Loucy (cell line): ENCODE results near the gene RAB1A.
"Not testable (repeated sequence)": the region's sequence is repeated elsewhere in the genome, so short reads cannot be mapped to it uniquely, and the experiment has no call there.

ENCODE experiments used
- H2AFZ ChIP-seq: fragments of 200-600 bp; sonication (generic); 2 replicates; pipeline ENCODE4 v1.6.0; 2016; ENCODE audit warnings: antibody characterized with exemption, mild to moderate bottlenecking, low read length, moderate library complexity
- H3F3A ChIP-seq: fragments of 200-600 bp; 2 replicates; pipeline ENCODE4 v1.6.0; 2016; ENCODE audit warnings: antibody characterized with exemption, low read depth, mild to moderate bottlenecking
- H3K27me3 ChIP-seq: fragments of 200-600 bp; sonication (generic); 2 replicates; pipeline ENCODE4 v1.6.1; 2014; ENCODE audit warnings: low read length, mild to moderate bottlenecking; ENCODE audit not compliant: insufficient read depth, poor library complexity, severe bottlenecking
- H3K36me3 ChIP-seq: fragments of 200-600 bp; sonication (generic); 2 replicates; pipeline ENCODE4 v1.6.1; 2016; ENCODE audit warnings: low read length; ENCODE audit not compliant: insufficient read depth
- H3K4me1 ChIP-seq: fragments of 200-600 bp; sonication (generic); 2 replicates; pipeline ENCODE4 v1.5.1; 2014; ENCODE audit warnings: low read length, mild to moderate bottlenecking; ENCODE audit not compliant: insufficient read depth, poor library complexity, severe bottlenecking
- H3K4me2 ChIP-seq: fragments of 200-600 bp; sonication (generic); 2 replicates; pipeline ENCODE4 v1.6.0; 2014; ENCODE audit warnings: antibody characterized with exemption, low read length, low read depth, mild to moderate bottlenecking; ENCODE audit not compliant: poor library complexity, severe bottlenecking
- H3K4me3 ChIP-seq: fragments of 200-600 bp; sonication (generic); 2 replicates; pipeline ENCODE4 v1.5.1; 2014; ENCODE audit warnings: low read length, mild to moderate bottlenecking, mixed read lengths; ENCODE audit not compliant: poor library complexity, severe bottlenecking
- H3K79me2 ChIP-seq: fragments of 200-600 bp; sonication (generic); 2 replicates; pipeline ENCODE4 v1.6.1; 2014; ENCODE audit warnings: low read length; ENCODE audit not compliant: insufficient read depth
- H3K9ac ChIP-seq: fragments of 200-600 bp; sonication (generic); 2 replicates; pipeline ENCODE4 v1.6.0; 2014; ENCODE audit warnings: mild to moderate bottlenecking, low read depth, low read length, moderate library complexity; ENCODE audit not compliant: poor library complexity, severe bottlenecking
- H3K9me2 ChIP-seq: fragments of 200-600 bp; sonication (generic); replicated peaks from 2 replicates; pipeline ENCODE4 v1.6.1; 2016; ENCODE audit warnings: low read depth, low read length, mixed read lengths
- H3K9me3 ChIP-seq: fragments of 200-600 bp; sonication (generic); 2 replicates; pipeline ENCODE4 v1.6.1; 2014; ENCODE audit warnings: mild to moderate bottlenecking, antibody characterized with exemption, low read length, low read depth; ENCODE audit not compliant: insufficient read depth
- H4K20me1 ChIP-seq: fragments of 200-600 bp; sonication (generic); 2 replicates; pipeline ENCODE4 v1.6.0; 2014; ENCODE audit warnings: antibody characterized with exemption, low read length, mild to moderate bottlenecking; ENCODE audit not compliant: insufficient read depth, poor library complexity, severe bottlenecking
- EZH2phosphoT487 ChIP-seq: fragments of 200-600 bp; IDR thresholded peaks from 2 replicates; pipeline ENCODE4 v1.6.1; 2018; ENCODE audit warnings: antibody characterized with exemption, mild to moderate bottlenecking, moderate library complexity, borderline replicate concordance
- TF ChIP-seq, protein P1 (sequence below): fragments of 200-600 bp; sonication (generic); conservative IDR thresholded peaks from 2 replicates; pipeline ENCODE4 v1.5.1; 2014; ENCODE audit warnings: mild to moderate bottlenecking, antibody characterized with exemption, low read length

The RAB1A gene

GRCh38 chr2:65159261-65159660 is 29.4 kb upstream of the RAB1A start:
- peaks cover 11% of the 10 kb centered on the region for H3K4me1 ChIP-seq
- peak overlapping the region; percentile 7 for H3K4me3 ChIP-seq
- H2AFZ ChIP-seq = peak overlapping the region; percentile 85; the same call in 1 of the 2 replicates
- H3K9me2 ChIP-seq = no peaks in the 10 kb centered on the region
- H3K36me3 ChIP-seq = no peaks in the 10 kb centered on the region
- H4K20me1 ChIP-seq = no peaks in the 10 kb centered on the region
- H3K79me2 ChIP-seq = no peaks in the 10 kb centered on the region
- peak overlapping the region; percentile 62 for H3K4me2 ChIP-seq
- no peaks in the 10 kb centered on the region for H3F3A ChIP-seq
- peak overlapping the region; percentile 18 for H3K9ac ChIP-seq
- no peak for TF ChIP-seq EZH2phosphoT487
- TF ChIP-seq, protein P1, sequence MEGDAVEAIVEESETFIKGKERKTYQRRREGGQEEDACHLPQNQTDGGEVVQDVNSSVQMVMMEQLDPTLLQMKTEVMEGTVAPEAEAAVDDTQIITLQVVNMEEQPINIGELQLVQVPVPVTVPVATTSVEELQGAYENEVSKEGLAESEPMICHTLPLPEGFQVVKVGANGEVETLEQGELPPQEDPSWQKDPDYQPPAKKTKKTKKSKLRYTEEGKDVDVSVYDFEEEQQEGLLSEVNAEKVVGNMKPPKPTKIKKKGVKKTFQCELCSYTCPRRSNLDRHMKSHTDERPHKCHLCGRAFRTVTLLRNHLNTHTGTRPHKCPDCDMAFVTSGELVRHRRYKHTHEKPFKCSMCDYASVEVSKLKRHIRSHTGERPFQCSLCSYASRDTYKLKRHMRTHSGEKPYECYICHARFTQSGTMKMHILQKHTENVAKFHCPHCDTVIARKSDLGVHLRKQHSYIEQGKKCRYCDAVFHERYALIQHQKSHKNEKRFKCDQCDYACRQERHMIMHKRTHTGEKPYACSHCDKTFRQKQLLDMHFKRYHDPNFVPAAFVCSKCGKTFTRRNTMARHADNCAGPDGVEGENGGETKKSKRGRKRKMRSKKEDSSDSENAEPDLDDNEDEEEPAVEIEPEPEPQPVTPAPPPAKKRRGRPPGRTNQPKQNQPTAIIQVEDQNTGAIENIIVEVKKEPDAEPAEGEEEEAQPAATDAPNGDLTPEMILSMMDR = no peak
- no peaks in the 10 kb centered on the region for H3K9me3 ChIP-seq
- H3K27me3 ChIP-seq = no peaks in the 10 kb centered on the region

DNA sequence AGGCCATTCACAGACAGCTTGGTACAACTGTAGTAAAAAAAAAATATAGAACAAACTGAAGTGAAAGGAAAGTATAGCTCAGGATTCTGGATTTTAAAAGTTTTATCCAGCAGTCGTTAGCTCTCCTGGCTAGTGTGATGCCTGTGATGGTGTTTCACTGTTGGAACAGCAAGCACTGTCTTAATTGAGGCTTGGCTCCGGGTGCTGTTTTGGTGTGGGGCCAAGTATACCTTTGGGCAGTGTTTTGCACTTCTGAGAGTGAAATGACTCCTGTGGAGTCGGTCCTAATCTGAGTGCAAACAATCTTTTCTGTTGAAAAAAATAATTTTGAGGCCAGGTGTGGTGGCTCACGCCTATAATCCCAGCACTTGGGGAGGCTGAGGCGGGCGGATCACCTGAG is 28.7 kb upstream of the RAB1A start:
- no peak overlapping the region for H3K9ac ChIP-seq

GRCh38 chr2:65157856-65158255 is 27.9 kb upstream of the RAB1A start:
- H4K20me1 ChIP-seq, H3K9me2 ChIP-seq, H3K36me3 ChIP-seq, H2AFZ ChIP-seq, H3K9me3 ChIP-seq, H3K9ac ChIP-seq, H3F3A ChIP-seq, H3K4me3 ChIP-seq, H3K79me2 ChIP-seq, H3K27me3 ChIP-seq, H3K4me2 ChIP-seq: not testable (repeated sequence)
- peaks cover 11% of the 10 kb centered on the region for H3K4me1 ChIP-seq

More for the DNA sequence above, 28.7 kb upstream of the RAB1A start:
- Histone ChIP-seq H3F3A (no peaks in the 10 kb centered on the region), H2AFZ (no peak overlapping the region), H3K9me2 (no peaks in the 10 kb centered on the region), H3K4me2 (no peak overlapping the region), H3K36me3 (no peaks in the 10 kb centered on the region), H4K20me1 (no peaks in the 10 kb centered on the region), H3K4me1 (peaks cover 11% of the 10 kb centered on the region), H3K79me2 (no peaks in the 10 kb centered on the region), H3K27me3 (no peaks in the 10 kb centered on the region), H3K9me3 (no peaks in the 10 kb centered on the region), H3K4me3 (no peak overlapping the region)
- TF ChIP-seq, protein P1 = no peak
- no peak for TF ChIP-seq EZH2phosphoT487

DNA sequence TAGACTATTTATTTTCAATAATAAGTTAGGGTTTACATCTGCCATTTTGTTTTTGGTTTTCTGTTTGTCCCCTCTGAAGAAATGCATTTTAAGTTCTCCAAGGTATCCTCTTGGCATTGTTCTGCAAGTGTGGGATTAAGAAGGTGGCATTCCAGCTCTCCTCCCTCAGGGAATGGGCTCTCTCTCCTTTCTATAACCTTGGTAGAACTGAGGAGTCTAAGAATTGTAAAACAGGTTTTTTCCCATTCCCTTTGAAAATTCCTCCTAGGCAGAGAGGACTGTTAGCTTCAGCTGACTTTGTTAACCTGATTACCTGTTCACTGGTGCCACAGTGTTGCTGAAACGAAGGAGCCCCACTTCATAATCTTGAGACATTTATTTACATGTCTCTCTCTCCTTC is 26.1 kb upstream of the RAB1A start:
- no peak overlapping the region for H2AFZ ChIP-seq
- peaks cover 11% of the 10 kb centered on the region for H3K4me1 ChIP-seq
- H3K9ac ChIP-seq = no peak overlapping the region
- H3K9me2 ChIP-seq = no peaks in the 10 kb centered on the region
- no peaks in the 10 kb centered on the region for H4K20me1 ChIP-seq
- no peaks in the 10 kb centered on the region for H3K9me3 ChIP-seq
- TF ChIP-seq, protein P1 = no peak
- TF ChIP-seq EZH2phosphoT487 = no peak
- H3K4me3 ChIP-seq = no peak overlapping the region
- no peaks in the 10 kb centered on the region for H3K36me3 ChIP-seq
- no peaks in the 10 kb centered on the region for H3K27me3 ChIP-seq
- no peaks in the 10 kb centered on the region for H3F3A ChIP-seq
- H3K79me2 ChIP-seq = no peaks in the 10 kb centered on the region
- H3K4me2 ChIP-seq = no peak overlapping the region
